Neural cell (in vitro differentiated cells): Measurements from ENCODE around the gene ARHGAP42. TPM values are rescaled to one million over a fixed set of nuclear protein-coding genes. Genes with fewer than 3 reads are reported as not detected.

Source experiments
- H2AFZ ChIP-seq: fragments of 200-600, 300-800 bp; sonication (generic), shearing (Covaris generic); 2 replicates; pipeline ENCODE4 v1.6.0; 2014; ENCODE audit warnings: low read depth, mild to moderate bottlenecking, antibody characterized with exemption, low read length, moderate library complexity
- H3F3A ChIP-seq: fragments of 200-600 bp; shearing (Covaris generic); 2 replicates; pipeline ENCODE4 v1.6.1; 2016; ENCODE audit warnings: mild to moderate bottlenecking, moderate library complexity, mixed read lengths, antibody characterized with exemption, low read length; ENCODE audit not compliant: insufficient read depth, poor library complexity, severe bottlenecking
- H3K27ac ChIP-seq: fragments of 200-600, 300-800 bp; sonication (generic), shearing (Covaris generic); 2 replicates; pipeline ENCODE4 v1.5.1; 2014; ENCODE audit warnings: mild to moderate bottlenecking, low read length, moderate library complexity
- H3K27me3 ChIP-seq: fragments of 300-800, 200-600 bp; sonication (generic), shearing (Covaris generic); 2 replicates; pipeline ENCODE4 v1.6.0; 2014; ENCODE audit warnings: mild to moderate bottlenecking, low read depth, low read length, moderate library complexity; ENCODE audit not compliant: insufficient read depth
- H3K36me3 ChIP-seq: fragments of 300-800, 200-600 bp; sonication (generic), shearing (Covaris generic); 2 replicates; pipeline ENCODE4 v1.5.1; 2014; ENCODE audit warnings: mild to moderate bottlenecking, antibody characterized with exemption, low read length, moderate library complexity; ENCODE audit not compliant: insufficient read depth
- H3K4me2 ChIP-seq: fragments of 300-800, 200-600 bp; sonication (generic), shearing (Covaris generic); 2 replicates; pipeline ENCODE4 v1.6.0; 2014; ENCODE audit warnings: mild to moderate bottlenecking, low read length
- H3K4me3 ChIP-seq: fragments of 300-800, 200-600 bp; sonication (generic), shearing (Covaris generic); 2 replicates; pipeline ENCODE4 v1.5.1; 2014; ENCODE audit warnings: mild to moderate bottlenecking, low read length, moderate library complexity
- H3K79me2 ChIP-seq: fragments of 200-600 bp; shearing (Covaris generic); replicated peaks from 2 replicates; pipeline ENCODE4 v1.6.0; 2014; ENCODE audit warnings: mild to moderate bottlenecking, low read length, moderate library complexity; ENCODE audit not compliant: insufficient read depth
- H3K9ac ChIP-seq: fragments of 300-800, 200-600 bp; sonication (generic), shearing (Covaris generic); 2 replicates; pipeline ENCODE4 v1.6.1; 2016; ENCODE audit warnings: mild to moderate bottlenecking, low read length, mixed read lengths
- H3K9me2 ChIP-seq: fragments of 200-600 bp; shearing (Covaris generic); 2 replicates; pipeline ENCODE4 v1.6.1; 2016; ENCODE audit warnings: mild to moderate bottlenecking, low read length, mixed read lengths; ENCODE audit not compliant: insufficient read depth
- H3K9me3 ChIP-seq: fragments of 200-600, 300-800 bp; sonication (generic), shearing (Covaris generic); 2 replicates; pipeline ENCODE4 v1.6.1; 2016; ENCODE audit warnings: mild to moderate bottlenecking, mixed run types, low read length, moderate library complexity, mixed read lengths
- H4K20me1 ChIP-seq: fragments of 200-600 bp; shearing (Covaris generic); 2 replicates; pipeline ENCODE4 v1.6.1; 2016; ENCODE audit warnings: mild to moderate bottlenecking, mixed run types; ENCODE audit not compliant: insufficient read depth
- EP300 ChIP-seq: fragments of 450-650 bp; conservative IDR thresholded peaks from 2 replicates; pipeline ENCODE4 v1.6.1; 2014; ENCODE audit warnings: antibody characterized with exemption, mild to moderate bottlenecking, moderate library complexity; ENCODE audit not compliant: poor library complexity, severe bottlenecking
- EZH2 ChIP-seq: fragments of 200-600, 300-800 bp; shearing (Covaris generic), sonication (generic); IDR thresholded peaks from 2 replicates; pipeline ENCODE4 v1.6.1; 2014; ENCODE audit warnings: antibody characterized with exemption, low read length, borderline replicate concordance, mild to moderate bottlenecking; ENCODE audit not compliant: insufficient read depth, poor library complexity, severe bottlenecking
- MXI1 ChIP-seq: fragments of 450-650 bp; conservative IDR thresholded peaks from 2 replicates; pipeline ENCODE4 v1.6.1; 2014; ENCODE audit warnings: antibody characterized with exemption, mild to moderate bottlenecking; ENCODE audit not compliant: poor library complexity, severe bottlenecking
- POLR2AphosphoS5 ChIP-seq: IDR thresholded peaks from 2 replicates; pipeline ENCODE4 v1.6.1; 2012
- RAD21 ChIP-seq: fragments of 450-650 bp; conservative IDR thresholded peaks from 2 replicates; pipeline ENCODE4 v1.6.1; 2014; ENCODE audit warnings: antibody characterized with exemption, mild to moderate bottlenecking, moderate library complexity
- SMC3 ChIP-seq: fragments of 450-650 bp; conservative IDR thresholded peaks from 2 replicates; pipeline ENCODE4 v1.6.1; 2014; ENCODE audit warnings: antibody characterized with exemption, mild to moderate bottlenecking, moderate library complexity; ENCODE audit not compliant: poor library complexity
- TAF1 ChIP-seq: IDR thresholded peaks from 2 replicates; pipeline ENCODE4 v1.6.1; 2012; ENCODE audit warnings: low read depth
- polyA plus RNA-seq: library from polyadenylated mRNA; depleted of rRNA; stranded (reverse); fragments of >200 nt; gene quantifications from 2 replicates; pipeline ENCODE4 v1.2.3, GENCODE V29; 2014
- TF ChIP-seq, protein P1 (sequence below): IDR thresholded peaks from 2 replicates; pipeline ENCODE4 v1.6.1; 2012; ENCODE audit warnings: borderline replicate concordance
- TF ChIP-seq, protein P2 (sequence below): fragments of 450-650 bp; IDR thresholded peaks from 2 replicates; pipeline ENCODE4 v1.5.1; 2014; ENCODE audit warnings: antibody characterized with exemption, mild to moderate bottlenecking, moderate library complexity; ENCODE audit not compliant: poor library complexity, severe bottlenecking

Gene ARHGAP42
- polyA plus RNA-seq, 1 donor from 2014 or later: 0.64 TPM

DNA sequence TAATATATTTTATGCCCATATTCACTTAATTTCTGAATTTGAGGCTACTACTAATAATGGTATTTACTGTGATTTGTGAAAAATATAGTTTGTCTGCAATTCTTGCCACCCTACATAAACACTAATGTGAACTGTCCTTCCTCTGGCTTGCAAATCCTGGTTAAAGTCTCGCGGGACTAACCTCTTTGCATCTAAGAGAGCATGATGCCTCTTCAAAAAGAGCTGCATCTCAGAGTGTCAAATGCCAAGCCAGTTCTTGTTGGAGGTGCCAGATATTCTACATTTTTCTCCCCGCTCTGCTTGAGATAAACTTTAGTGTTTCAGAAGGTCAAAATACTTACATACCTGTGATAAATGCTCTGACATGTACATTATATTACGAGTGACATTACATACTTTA lies 2.1 kb downstream of the ARHGAP42 start:
- Histone ChIP-seq H3K27ac (no peak overlapping the region), H3K4me2 (no peak overlapping the region), H2AFZ (no peak overlapping the region), H4K20me1 (no peaks in the 10 kb centered on the region), H3K9me2 (no peaks in the 10 kb centered on the region), H3F3A (no peaks in the 10 kb centered on the region), H3K79me2 (no peaks in the 10 kb centered on the region), H3K27me3 (peaks cover 23% of the 10 kb centered on the region), H3K36me3 (no peaks in the 10 kb centered on the region), H3K4me3 (no peak overlapping the region), H3K9me3 (no peaks in the 10 kb centered on the region), H3K9ac (no peak overlapping the region)
- TF ChIP-seq EZH2 (no peak), POLR2AphosphoS5 (no peak), RAD21 (no peak), MXI1 (no peak), SMC3 (no peak)
- TF ChIP-seq, protein P1, sequence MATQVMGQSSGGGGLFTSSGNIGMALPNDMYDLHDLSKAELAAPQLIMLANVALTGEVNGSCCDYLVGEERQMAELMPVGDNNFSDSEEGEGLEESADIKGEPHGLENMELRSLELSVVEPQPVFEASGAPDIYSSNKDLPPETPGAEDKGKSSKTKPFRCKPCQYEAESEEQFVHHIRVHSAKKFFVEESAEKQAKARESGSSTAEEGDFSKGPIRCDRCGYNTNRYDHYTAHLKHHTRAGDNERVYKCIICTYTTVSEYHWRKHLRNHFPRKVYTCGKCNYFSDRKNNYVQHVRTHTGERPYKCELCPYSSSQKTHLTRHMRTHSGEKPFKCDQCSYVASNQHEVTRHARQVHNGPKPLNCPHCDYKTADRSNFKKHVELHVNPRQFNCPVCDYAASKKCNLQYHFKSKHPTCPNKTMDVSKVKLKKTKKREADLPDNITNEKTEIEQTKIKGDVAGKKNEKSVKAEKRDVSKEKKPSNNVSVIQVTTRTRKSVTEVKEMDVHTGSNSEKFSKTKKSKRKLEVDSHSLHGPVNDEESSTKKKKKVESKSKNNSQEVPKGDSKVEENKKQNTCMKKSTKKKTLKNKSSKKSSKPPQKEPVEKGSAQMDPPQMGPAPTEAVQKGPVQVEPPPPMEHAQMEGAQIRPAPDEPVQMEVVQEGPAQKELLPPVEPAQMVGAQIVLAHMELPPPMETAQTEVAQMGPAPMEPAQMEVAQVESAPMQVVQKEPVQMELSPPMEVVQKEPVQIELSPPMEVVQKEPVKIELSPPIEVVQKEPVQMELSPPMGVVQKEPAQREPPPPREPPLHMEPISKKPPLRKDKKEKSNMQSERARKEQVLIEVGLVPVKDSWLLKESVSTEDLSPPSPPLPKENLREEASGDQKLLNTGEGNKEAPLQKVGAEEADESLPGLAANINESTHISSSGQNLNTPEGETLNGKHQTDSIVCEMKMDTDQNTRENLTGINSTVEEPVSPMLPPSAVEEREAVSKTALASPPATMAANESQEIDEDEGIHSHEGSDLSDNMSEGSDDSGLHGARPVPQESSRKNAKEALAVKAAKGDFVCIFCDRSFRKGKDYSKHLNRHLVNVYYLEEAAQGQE: no peak

DNA sequence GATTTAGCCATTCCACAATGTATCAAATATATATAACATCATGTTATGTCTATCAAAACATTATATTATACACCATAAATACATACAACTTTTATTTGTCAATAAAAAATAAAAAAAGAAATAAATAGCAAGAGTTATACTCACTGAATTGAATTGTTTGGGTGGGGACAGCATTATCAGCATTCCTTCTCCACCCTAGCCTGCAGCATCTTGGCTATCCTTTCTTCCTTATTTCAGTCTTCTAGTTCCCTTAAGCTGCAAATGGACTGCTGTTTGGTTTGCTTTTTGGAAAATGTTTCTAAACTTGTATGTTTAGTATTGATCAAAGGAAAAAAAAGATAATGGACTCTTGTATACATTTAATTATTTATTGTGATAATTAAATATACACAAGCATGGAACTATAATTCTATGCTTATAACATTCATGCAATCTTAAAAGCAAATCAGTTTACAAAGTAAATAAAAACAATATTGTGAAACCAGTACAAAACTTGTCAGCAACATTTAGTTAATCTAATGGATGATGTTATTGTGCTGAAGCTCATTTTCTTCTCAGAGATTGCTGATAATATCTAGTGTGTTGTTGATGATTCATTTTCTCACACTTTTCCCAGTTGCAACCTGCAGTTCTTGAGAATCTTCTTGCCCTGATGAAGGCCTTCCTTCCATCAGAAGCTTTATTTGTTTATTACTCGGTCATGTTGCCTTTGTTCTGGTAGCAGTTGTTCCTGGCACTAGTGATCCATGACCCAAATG lies 5.0 kb downstream of the ARHGAP42 start:
- Histone ChIP-seq H3F3A (no peaks in the 10 kb centered on the region), H3K9me3 (no peaks in the 10 kb centered on the region), H3K27me3 (peaks cover 16% of the 10 kb centered on the region), H3K36me3 (no peaks in the 10 kb centered on the region), H3K9ac (no peak overlapping the region), H3K9me2 (no peaks in the 10 kb centered on the region), H3K79me2 (no peaks in the 10 kb centered on the region), H3K27ac (no peak overlapping the region), H2AFZ (no peak overlapping the region), H3K4me2 (no peak overlapping the region), H4K20me1 (no peaks in the 10 kb centered on the region), H3K4me3 (no peak overlapping the region)
- TF ChIP-seq, protein P2, sequence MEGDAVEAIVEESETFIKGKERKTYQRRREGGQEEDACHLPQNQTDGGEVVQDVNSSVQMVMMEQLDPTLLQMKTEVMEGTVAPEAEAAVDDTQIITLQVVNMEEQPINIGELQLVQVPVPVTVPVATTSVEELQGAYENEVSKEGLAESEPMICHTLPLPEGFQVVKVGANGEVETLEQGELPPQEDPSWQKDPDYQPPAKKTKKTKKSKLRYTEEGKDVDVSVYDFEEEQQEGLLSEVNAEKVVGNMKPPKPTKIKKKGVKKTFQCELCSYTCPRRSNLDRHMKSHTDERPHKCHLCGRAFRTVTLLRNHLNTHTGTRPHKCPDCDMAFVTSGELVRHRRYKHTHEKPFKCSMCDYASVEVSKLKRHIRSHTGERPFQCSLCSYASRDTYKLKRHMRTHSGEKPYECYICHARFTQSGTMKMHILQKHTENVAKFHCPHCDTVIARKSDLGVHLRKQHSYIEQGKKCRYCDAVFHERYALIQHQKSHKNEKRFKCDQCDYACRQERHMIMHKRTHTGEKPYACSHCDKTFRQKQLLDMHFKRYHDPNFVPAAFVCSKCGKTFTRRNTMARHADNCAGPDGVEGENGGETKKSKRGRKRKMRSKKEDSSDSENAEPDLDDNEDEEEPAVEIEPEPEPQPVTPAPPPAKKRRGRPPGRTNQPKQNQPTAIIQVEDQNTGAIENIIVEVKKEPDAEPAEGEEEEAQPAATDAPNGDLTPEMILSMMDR: no peak
- no peak for TF ChIP-seq EZH2
- no peak for TF ChIP-seq POLR2AphosphoS5
- TF ChIP-seq, protein P1: no peak
- no peak for TF ChIP-seq SMC3
- TF ChIP-seq RAD21: no peak
- TF ChIP-seq TAF1: no peak
- TF ChIP-seq MXI1: no peak
- TF ChIP-seq EP300: no peak
